ENCODE results near the gene CMYA5. TPM values are rescaled to one million over a fixed set of nuclear protein-coding genes. Genes with fewer than 3 reads are reported as not detected.

Gene CMYA5
- total RNA-seq (2011; cell fraction: chromatin; rRNA removed; ENCODE audit: low replicate concordance) = 0.21 and 1.0 TPM in 2 replicates
- total RNA-seq (2011; cell fraction: nucleolus; rRNA removed) = 0.33 and 0.39 TPM in 2 replicates
- total RNA-seq (2011; cell fraction: nucleoplasm; rRNA removed) = 0.29 and 0.69 TPM in 2 replicates
- 0.18 and 0.24 TPM in 2 replicates for total RNA-seq (2014; rRNA removed)
- 0.25 and 0.41 TPM in 2 replicates for total RNA-seq (2014; rRNA removed; fragmentation: Illumina TruSeq; extraction: Trizol)
- total RNA-seq (2015; rRNA removed; fragmentation: Illumina TruSeq; extraction: Trizol) = 0.45 and 0.51 TPM in 2 replicates
- total RNA-seq (2021) = 0.22 and 0.31 TPM in 2 replicates
- polyA plus RNA-seq (2011; rRNA removed) = 0.25 and 0.50 TPM in 2 replicates
- 0.18 and 0.30 TPM in 2 replicates for polyA plus RNA-seq (2011; cell fraction: cytosol; rRNA removed)
- polyA plus RNA-seq (2011; cell fraction: nucleus; rRNA removed) = 0.74 and 1.2 TPM in 2 replicates
- 0.30 and 0.31 TPM in 2 replicates for polyA plus RNA-seq (2012)
- polyA plus RNA-seq (2014; fragmentation: Illumina TruSeq; extraction: Trizol) = 0.46 and 0.62 TPM in 2 replicates
- under 1 TPM; 0.32 to 0.48 TPM for polyA plus RNA-seq (2014; fragmentation: Nextera tagmentation; extraction: Ambion mirVana)
- 0.16 and 1.1 TPM in 2 replicates for polyA plus RNA-seq (2014; rRNA removed)
- polyA minus RNA-seq (2011; rRNA and poly(A)+ RNA removed) = 0.42 and 0.57 TPM in 2 replicates
- polyA minus RNA-seq (2011; cell fraction: cytosol; rRNA and poly(A)+ RNA removed) = 0.09 TPM in 1 of 2 replicates, not detected in the other
- polyA minus RNA-seq (2011; cell fraction: nucleus; rRNA and poly(A)+ RNA removed) = 0.54 and 1.6 TPM in 2 replicates
- percentile 42 among the genes with signal in this experiment for Bru-seq, nascent RNA
- BruChase-seq, experiment 1, labeled RNA remaining after a 2-hour chase = percentile 55 among the genes with signal in this experiment
- percentile 57 among the genes with signal in this experiment for BruChase-seq, experiment 2, labeled RNA remaining after a 6-hour chase
- long read RNA-seq, experiment 1, partial matches to known transcripts = 1 of 1 reads
- long read RNA-seq, experiment 1, other reads (novel, unspliced or antisense) = 0 of 1 reads
- long read RNA-seq, experiment 2 = 0 reads
- long read RNA-seq, experiment 3, partial matches to known transcripts = 0 of 2 reads
- long read RNA-seq, experiment 3, other reads (novel, unspliced or antisense) = 2 of 2 reads

DNA sequence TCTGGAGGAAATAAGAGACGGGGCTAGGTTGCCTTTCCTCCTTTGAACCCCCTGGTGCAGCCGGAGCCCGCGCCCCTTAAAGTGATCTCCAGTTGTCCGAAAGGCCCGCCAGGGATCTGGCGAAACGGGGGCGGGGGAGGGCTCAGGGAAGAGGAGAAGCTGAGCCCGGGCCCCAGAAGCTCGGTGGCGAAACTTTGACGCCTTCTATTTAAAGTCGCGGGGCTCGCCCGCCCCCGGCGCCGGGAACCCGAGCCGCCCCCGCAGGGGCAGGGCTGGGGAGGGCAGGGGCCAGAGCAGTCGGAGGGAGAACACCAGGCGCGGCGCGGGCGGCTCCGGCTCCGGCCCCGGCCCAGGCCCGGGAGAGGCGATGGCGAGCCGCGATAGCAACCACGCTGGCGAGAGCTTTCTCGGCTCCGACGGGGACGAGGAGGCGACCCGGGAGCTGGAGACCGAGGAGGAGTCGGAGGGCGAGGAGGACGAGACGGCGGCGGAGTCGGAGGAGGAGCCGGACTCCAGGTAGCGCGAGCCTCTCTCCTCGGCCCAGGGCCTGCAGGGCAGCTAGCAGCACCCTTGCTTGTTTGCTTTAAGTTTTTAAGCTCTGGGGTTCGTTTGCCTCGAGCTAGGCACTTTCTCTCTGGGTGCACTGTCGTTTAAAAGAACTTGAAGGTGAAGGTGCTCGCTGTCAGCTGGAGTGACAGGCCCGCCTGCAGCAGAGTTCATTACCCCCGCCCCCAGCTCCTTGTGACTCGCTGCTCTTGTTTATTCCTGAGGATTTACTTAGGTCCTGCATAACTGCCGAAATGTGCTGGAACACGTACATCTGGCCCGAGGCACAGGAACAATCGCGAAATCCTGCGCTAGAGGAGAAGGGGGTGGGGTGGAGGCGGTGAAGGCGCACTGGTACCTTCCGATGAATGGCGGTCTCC lies at the start of gene CMYA5:
TSS of gene CMYA5 (plus strand) at position 296 of the 926 bp plus-strand sequence. CDS start at position 368, 72 bp downstream.
- Histone ChIP-seq H3K36me3 (ENCODE audit: control insufficient read depth, insufficient read depth, low read length) (peaks cover 28% of the 10 kb centered on the region), H3K4me2 (ENCODE audit: insufficient read depth, low read length) (no peak within 1 kb of the TSS), H3K4me1 (replicated peaks in 1 of 2; ENCODE audit: control insufficient read depth in 2 of 2, insufficient read depth in 2 of 2, low read length in 2 of 2) (peaks cover 0 to 4% of the 10 kb centered on the region in 2 experiments; a peak in 3 of 5 replicates), H3K79me2 (ENCODE audit: control insufficient read depth, insufficient read depth, low read length) (no peaks in the 10 kb centered on the region), H3K27me3 (ENCODE audit: control insufficient read depth in 2 of 2, insufficient read depth in 2 of 2, low read length in 2 of 2) (no peaks in the 10 kb centered on the region), H3K4me3 (no peak within 1 kb of the TSS), H2AFZ (ENCODE audit: low read depth, low read length) (no peak within 1 kb of the TSS), H3K9ac (ENCODE audit: insufficient read depth in 1 of 2, low read depth in 2 of 2, low read length in 2 of 2) (no peak within 1 kb of the TSS), H3K9me3 (replicated peaks; ENCODE audit: control insufficient read depth, insufficient read depth, low read depth, low read length) (no peaks in the 10 kb centered on the region), H4K20me1 (replicated peaks; ENCODE audit: control insufficient read depth, insufficient read depth, low read length) (no peaks in the 10 kb centered on the region), H3K9me1 (ENCODE audit: control insufficient read depth, insufficient read depth, low read length) (no peaks in the 10 kb centered on the region), H3K27ac (ENCODE audit: extremely low read depth, low read depth, low read length) (no peak within 1 kb of the TSS)
- FAIRE-seq (no peak), ATAC-seq (no peak), DNase-seq (ENCODE audit: extremely low read depth in 1 of 4, low spot score in 3 of 4) (no peak)
- CTCF ChIA-PET (ENCODE audit: low intra/inter-chr PET ratio) = no interaction called here
- no TSS peak for BruUV-seq (replicated peaks)
- POLR2A ChIA-PET = interaction anchor here (1.2 to 1.8 kb wide), 3 partner anchors 8 to 21 kb away, joined by 3 to 6 read pairs (median 3); no protein-coding TSS in a partner anchor
- in situ Hi-C loops (cut with MboI) = no loop called here
- intact Hi-C loops (cut with micrococcal nuclease) = loop anchor here (10.0 kb wide), 1 partner anchor 395 kb away; no protein-coding TSS in a partner anchor
- 95% methylated on average over 33 of the region's 74 CpGs for WGBS (ENCODE audit: insufficient coverage, low coverage, missing lambda C conversion rate)
- TF ChIP-seq ZEB2 (IDR thresholded peaks at IDR 0.05) (no peak), ZNF316 (IDR thresholded peaks at IDR 0.05) (no peak), CHD1 (IDR thresholded peaks at IDR 0.05; ENCODE audit: low read length) (no peak), MCM2 (IDR thresholded peaks at IDR 0.05; ENCODE audit: low read depth) (no peak), POLR2G (IDR thresholded peaks at IDR 0.05; ENCODE audit: low read depth, low read length) (peak; percentile 60), FOXM1 (IDR thresholded peaks at IDR 0.05; ENCODE audit: low read depth) (no peak), FOXM1 (CRISPR knock-in tag; IDR thresholded peaks at IDR 0.05; ENCODE audit: low read depth) (no peak)

All from K562 (cell line).